Caki2 (cell line): ENCODE data around the gene ATXN7L2. TPM values are rescaled to one million over a fixed set of nuclear protein-coding genes. Genes with fewer than 3 reads are reported as not detected.

Source experiments
- DNase-seq: peaks from one replicate; pipeline ENCODE4 v3.0.0-alpha.2; 2015; ENCODE audit warnings: low read depth
- in situ Hi-C: cut with HindIII; loops from 2 replicates; pipeline ENCODE4 v1.10.0; 2016; ENCODE audit warnings: low sequenced_read_pairs, low pct_unique_long_range_greater_than_20kb, mixed read lengths
- total RNA-seq: library from RNA; depleted of rRNA; stranded (reverse); fragments of >200 nt; shearing (Covaris generic); gene quantifications from 2 replicates; pipeline ENCODE4 v1.2.3, GENCODE V29; 2014; ENCODE audit warnings: low replicate concordance

The ATXN7L2 gene
- total RNA-seq, 1 experiment from 2014 or later, result 1.5 TPM

DNA sequence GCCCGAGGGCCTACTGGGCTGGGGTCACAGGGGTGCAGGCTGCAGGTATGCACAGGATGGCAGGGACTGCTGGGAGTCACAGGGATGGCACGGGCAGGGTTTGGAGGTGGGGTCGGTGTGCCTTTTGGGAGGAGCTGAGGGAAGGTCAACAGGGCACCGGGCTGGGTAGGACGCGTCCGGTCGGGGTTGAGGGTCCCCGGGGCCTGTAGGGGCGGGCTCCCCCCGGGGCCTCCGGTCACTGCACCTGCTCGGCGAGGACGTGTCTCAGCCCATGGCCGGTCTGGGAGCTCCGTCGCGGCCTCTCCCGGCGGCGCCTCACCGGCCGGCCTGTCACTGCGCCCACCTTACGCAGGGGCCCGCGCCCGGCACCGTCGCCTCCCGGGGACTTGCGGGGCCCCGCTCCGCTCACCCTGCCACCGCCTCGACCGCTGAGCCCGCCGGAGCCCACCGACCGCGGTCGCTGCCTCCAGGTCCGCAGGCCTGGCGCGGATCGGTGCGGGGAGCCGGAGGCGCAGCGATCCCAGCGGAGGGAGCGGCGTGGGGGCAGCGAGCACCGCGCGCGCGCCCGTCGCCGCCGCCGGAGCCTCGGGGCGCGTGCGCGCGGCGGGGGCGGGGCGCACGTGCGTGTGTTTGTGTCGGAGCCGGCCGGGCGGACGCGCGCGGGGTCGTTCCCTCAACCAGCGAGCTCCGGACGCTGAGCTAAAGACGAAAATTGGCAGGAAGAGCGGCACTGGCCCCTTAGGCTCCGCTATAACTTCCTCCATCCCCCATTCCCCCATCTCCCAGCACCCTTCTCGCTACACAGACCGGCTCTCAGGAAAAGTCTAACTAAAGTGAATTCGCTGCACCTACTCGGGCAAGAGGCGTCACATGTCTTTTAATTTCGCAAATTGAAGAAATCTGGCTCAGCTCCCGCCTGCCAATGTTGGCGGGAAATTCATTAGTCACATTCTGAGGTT is 25.8 kb downstream of the ATXN7L2 start, which contains the start of gene AMIGO1:
Gene AMIGO1, minus strand, starts transcription at position 552 of the 959 bp plus-strand sequence. CDS start 815 bp downstream, outside the sequence.
- in situ Hi-C loops, result no loop called here
- DNase-seq, result no peak

DNA sequence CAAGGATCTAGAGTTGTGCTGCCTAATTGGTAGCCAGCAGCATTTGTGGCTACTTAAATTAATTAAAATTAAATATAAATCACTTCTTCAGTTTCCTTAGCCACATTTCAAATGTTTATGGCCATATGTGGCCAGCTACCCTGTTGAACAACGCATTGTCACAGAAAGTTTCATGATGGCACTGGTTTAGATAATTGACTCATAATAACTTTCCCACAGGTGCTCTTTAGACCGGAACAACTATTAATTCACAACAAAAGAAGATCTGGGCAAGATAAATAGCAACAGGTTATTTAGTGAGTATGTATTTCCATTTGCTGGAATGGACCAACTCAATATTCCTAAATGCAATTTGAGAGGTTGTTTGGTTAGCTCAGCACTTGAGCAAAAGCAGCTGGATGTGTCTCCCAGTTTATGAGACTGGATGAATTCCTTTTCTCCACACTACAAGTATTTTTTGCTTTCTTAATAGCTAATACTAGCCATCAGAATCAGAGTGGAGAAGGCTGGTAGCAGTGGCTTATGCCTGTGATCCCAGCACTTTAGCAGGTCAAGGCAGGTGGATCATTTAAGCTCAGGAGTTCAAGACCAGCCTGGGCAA is 29.5 kb downstream of the ATXN7L2 start:
- in situ Hi-C loops, result no loop called here
- DNase-seq, result no peak

DNA sequence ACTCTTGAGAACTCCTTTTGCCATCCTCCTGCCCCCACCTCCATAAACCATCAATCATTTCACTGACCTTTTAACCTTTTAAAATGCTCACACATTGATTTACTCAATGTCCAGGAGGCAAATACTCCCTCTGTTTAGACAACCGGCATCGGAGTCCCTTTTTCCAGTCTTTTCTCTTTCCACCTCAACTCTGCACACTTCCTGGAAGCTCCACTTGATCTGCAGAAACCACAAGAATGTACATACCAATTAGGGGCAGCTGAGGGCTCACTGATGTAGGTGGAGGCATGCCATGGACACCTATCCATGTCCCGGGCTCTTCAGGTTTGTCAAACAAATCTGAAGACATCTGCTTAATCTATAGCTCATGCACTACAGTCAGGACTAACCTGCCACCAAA is 31.1 kb downstream of the ATXN7L2 start:
- in situ Hi-C loops, result no loop called here
- DNase-seq, result no peak

DNA sequence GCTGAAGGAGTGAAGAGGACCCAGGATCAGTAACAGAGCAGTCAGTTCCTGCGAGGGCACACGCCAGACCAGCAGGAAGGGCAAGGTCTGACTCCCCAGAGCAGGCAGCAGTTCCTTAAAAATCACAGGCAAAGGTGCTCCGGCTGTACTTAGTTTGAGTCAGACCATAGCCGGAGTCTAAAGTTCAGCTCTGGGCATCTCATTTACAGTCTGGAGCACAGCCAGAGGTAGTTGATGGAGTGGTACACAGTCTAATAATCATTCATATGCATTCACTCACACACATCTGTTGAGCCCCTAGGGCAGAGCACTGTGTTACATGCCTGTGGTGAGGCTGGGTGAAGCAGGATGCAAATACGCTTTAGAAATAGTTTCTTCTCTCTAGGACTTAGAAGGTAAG is 33.2 kb downstream of the ATXN7L2 start:
- in situ Hi-C loops, result no loop called here
- no peak for DNase-seq

DNA sequence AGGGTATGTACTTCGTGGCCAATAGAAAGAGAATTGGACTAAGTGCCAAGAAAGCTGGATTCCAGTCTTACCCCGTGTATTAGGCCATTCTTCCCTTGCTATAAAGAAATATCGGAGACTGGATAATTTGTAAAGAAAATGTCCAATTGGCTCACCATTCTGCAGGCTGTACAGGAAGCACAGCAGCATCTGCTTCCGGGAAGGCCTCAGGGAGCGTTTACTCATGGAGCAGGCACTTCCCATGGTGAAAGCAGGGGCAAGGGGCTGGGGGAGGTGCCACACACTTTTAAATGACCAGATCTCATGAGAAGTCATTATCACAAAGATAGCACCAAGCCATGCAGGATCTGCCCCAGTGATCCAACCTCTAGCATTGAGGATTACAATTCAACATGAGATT is 33.6 kb downstream of the ATXN7L2 start:
- no peak for DNase-seq
- in situ Hi-C loops, result no loop called here

DNA sequence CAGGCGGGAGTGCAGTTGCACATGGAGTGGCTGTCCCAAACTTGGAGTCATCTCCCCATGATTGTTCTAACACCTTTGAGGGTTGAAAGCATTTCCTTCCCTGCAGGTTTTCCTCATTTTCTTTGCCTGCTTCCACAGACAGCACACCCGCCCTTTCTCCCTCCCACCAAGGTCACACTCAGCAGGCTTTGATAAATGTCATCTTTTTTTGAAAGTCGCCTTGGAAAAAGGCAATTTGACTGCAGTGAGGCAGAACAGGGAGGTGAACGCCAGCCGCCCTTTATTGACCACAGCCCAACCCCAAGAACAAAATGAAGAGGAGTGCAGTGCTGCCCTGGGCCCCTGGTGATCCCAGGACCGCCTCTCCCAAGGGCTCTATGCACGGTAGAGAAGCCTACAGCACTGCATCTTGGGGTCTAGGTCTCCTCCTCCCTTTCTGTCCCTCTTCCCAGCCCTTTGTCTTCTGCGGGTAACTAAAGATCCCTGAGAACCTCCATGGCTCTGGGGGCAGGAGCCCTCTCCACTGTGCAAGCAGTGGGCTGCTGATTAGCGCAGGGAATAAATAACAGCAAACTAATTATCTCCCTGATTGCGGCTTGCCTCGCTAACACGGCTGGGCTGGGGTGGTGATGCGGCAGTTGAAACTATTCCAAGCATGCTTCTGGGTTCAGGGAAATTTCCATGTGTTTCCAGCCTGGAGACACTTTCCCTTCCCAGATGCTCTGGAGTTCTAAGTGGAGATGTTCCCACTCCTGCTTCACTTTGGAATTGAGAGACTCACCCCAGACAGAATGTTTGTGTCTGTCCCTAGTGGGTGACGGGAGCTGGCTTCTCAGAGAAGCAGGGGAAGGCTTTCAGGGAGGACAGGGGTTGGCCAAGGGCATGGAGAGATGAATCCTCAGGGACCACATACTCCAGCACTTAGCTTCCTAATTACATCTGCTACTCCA is 37.6 kb downstream of the ATXN7L2 start:
- in situ Hi-C loops, result no loop called here

DNA sequence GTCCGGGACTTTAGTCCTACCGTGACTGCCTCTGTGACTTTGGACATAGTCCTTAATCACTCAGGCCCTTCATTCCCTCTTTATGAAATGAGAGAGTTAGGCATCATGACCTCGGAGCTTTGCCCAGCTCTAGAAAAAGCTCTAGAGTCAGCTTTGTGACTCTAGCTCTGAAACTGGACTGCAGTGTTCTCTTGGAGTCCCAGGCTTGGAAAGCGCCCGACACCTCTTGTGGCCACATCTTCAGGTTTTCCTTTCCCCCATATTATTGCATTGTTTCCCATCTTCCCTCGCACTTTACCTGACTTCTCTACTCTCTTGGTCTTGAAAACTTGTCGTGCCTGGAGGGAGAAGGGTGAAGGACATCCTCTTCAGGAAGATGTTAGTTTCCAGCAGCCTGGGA is 38.3 kb downstream of the ATXN7L2 start:
- no peak for DNase-seq
- in situ Hi-C loops, result no loop called here

More for the DNA sequence above, 37.6 kb downstream of the ATXN7L2 start:
- no peak for DNase-seq

DNA sequence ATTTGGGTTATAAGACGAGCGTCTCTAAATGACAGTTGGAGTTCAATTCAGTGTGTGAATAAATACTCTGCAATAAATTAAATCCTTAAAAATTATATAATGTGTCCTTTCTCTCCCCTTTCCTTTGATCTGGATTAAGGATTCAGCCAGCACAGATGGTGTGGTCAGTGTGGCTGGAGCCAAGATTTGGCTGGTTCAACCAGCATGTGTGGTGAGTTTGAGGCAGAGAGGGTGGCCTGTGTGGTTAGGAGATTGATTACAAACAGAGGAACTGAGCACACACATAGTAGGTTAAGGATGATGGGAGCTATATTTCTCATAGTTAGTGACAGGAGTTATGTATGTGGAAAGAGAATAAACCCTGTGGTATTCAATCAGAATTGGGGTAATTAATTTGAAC is 40.0 kb downstream of the ATXN7L2 start:
- no peak for DNase-seq
- in situ Hi-C loops, result no loop called here

DNA sequence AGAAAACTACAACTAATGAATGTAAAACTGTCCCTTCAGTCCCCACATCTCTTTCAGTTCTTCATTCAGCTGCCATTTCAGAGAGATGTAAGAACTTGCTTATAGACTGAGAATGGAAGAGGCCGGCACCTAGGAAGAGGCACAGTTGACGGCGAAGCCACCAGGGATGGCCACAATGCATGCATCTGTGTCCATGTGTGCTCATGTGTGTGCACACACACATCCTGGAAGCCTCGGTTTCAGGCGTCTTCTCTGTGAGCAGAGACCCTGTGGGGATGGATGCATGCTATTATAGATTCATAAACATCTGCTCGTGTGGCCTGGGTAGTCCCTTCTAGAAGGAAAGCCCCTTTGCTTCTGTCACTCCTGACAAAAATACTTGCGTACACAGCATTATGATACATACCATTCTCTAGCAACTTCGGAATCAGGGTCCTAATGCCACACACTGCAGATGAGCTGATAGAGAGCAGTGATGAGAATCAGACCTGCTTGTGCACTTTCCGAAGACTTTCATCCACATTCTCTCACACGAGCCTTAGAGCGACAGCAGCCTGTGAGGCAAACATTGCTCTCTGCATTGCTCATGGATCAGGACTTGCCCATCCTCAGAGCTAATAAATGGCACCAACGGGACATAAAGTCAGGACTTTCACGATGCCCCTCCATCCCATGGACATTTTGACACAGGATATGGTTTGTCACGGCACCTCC is 43.5 kb downstream of the ATXN7L2 start:
- no peak for DNase-seq
- in situ Hi-C loops, result no loop called here

DNA sequence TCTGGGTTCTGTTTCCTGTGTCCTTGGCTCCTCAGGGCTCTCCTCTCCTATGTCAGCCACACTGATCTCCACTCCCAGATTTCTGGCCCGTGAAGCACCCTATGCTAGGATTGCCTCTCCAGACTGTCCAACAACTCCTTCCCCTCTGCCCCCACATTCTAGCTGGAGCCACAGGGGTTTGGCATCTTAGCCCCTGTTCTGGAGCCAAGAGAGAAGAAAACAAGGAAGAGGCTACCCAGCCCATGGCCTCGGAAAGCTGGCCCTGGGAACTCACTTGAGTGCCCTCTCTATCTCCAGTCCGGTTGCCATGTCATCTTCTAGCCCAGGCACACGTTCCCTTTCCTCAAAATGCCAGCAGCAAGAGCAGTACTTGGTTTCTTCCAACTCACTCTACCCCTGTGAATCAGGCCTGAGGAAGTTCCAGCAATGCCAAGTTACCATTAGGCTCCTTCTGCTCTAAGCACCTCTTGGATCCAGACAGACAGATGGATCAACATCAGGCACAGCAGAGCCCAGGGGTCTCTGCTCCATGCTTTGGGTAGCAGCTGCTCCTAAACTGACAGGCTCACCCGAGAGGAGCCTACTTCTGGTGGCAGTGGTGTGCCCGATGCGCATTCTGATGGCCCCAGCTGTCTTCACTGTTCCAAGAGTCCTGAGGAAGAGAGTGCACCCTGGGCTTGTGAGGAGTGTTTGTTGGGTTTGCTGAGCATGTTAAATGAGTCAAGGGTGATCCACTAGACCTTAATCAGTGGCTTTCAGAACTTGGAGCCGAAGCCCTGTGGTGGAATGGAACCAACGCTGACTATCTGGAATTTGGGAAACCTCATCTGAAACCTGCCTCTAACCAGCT is 44.4 kb downstream of the ATXN7L2 start:
- in situ Hi-C loops, result no loop called here
- no peak for DNase-seq

DNA sequence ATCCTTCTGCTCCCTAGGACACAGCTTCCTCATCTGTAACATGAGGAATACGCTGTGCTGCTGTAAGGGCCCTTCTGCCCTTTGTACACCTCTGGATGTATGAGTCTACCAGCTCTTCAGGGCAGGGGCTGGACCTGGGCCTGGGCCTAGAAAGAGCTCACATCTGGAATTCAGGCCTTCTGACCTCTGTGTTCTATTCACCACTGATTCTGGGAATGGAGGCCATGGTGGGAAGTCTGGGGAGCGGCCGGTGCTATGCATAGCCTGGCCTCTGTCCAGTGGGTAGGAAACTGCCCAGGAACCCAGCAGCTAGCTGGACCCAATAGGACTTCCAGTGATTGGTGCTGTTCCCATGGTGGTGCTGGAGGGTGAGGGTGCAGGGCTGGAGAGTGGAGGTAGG is 45.0 kb downstream of the ATXN7L2 start:
- DNase-seq, result no peak
- in situ Hi-C loops, result no loop called here

DNA sequence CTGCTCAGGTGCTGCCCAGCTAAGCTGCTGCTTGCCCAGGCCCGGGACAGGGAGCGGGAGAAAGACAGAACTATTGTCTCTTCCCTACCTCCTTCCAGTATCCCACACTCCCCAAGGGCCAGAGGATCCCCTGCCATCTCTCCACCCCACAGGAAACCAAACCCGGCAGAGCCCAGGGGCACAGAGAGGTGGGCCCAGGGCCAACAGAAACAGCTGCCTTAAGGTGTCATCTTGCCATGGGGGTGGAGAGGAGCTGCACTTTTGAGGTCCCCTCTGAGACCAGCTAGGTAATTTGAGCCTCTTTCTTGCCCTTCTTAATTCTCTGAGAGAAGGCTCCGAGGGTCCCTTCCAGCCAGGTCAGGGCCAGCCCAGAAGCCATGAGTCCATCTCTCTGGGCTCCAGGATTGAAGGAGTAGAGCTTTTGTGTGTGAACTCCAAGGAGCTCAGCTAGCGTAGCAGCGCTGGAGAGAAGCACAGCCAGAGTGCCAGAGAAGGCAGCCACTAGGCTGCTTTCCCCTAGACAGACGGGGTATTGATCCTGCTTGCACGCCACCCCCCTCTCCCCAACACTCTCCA is 46.3 kb downstream of the ATXN7L2 start:
- no peak for DNase-seq
- in situ Hi-C loops, result no loop called here

DNA sequence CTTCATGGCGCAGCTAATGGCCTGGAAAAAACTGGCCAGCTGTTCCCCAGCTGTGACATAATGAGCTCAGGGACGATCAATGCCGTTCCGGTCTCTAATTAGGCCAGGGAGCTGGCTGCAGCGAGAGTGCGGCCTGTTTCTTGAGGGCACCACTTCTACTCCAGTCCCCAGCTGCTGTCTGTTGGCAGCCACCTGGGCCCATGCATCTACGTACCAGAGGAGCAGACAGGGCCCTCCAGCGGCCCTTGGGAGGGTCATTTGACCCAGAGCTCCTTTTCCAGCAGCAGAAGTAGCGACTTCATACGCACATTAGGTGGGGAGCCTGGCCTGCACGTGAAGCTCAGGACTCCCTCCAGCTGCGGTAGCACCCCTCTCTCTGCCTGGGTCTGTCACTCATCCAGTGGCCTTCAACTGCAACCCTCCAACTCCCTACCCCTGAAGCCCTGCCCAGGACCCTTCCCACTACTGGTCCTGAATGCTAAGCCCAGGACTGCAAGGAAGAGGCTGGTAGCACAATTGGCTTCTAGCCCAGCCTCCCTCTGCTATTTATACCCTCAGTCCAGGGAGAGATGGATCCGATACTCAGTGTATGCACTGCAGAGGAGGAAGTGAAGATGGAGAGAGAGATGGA is 46.9 kb downstream of the ATXN7L2 start:
- in situ Hi-C loops, result no loop called here
- no peak for DNase-seq

DNA sequence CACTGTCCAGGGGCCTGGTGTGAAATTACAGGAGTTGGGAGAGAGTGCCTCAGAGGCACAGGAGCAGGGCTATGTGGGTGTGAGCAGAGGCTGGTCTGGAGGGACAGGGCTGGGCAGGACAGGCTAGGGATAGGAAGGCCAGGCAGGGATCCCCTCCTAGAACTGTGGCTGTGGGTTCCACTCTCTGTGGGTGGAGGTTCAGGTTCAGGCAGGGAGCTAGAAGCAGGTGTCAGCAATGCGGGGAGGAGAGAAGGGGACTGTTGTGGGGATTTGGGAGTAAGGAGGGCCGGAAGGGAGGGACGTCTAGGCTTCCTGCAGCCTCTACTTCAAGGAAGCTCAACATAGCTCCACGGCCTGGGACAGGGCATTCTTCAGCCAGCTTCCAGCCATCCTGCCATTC is 47.7 kb downstream of the ATXN7L2 start:
- DNase-seq, result no peak
- in situ Hi-C loops, result no loop called here

DNA sequence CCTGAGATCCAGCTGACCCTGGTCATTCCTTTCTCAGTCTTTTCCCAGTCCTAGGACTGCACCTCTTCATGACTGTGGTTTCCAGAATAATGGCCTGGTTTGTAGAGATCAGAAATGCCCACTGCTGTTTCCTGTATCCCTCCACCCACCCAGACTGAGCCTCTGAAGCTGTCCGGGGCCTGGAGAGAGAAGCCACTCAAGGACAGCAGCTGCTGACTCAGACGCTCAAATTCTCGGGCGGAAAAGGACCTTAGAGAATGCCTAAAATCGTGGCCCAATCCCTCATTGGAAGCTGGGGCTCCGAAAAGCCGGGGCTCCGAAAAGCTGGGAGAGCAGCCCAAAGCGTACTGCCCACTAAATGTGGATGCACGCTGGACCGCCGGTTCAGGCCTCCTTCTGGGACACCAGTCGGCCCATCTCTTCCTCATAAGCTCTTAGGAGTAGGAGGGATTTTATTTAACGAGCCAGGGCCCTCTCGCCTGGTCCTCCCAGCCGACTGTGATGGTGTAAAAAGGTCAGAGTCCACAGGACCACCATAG is 48.2 kb downstream of the ATXN7L2 start:
- DNase-seq, result peak; percentile 22
- in situ Hi-C loops, result no loop called here
